Gastroesophageal sphincter (tissue), 4 donors: Measurements from ENCODE around the gene TMEM114. TPM values are rescaled to one million over a fixed set of nuclear protein-coding genes. Genes with fewer than 3 reads are reported as not detected.

Source experiments
- ATAC-seq: fragments of 150-250 bp; one replicate; pipeline ENCODE4 v1.9.1; 2016; ENCODE audit warnings: mild to moderate bottlenecking, moderate library complexity
- H3K27ac ChIP-seq, 4 donors: fragments of 200-600 bp; sonication (generic) in 3 of 4; 1 replicate in 3 of 4; 2 replicates in 1 of 4; pipeline ENCODE4 v1.5.1; 2016 to 2019
- H3K27me3 ChIP-seq: fragments of 200-600 bp; sonication (generic); one replicate; pipeline ENCODE4 v1.5.1; 2019
- H3K36me3 ChIP-seq, 2 donors: fragments of 200-600 bp; sonication (generic); one replicate each; pipeline ENCODE4 v1.5.1; 2019; ENCODE audit warnings: control low read depth in 1 of 2
- H3K4me1 ChIP-seq, 3 donors: fragments of 200-600 bp; sonication (generic); 1 replicate in 2 of 3; 2 replicates in 1 of 3; pipeline ENCODE4 v1.5.1; 2016 to 2019; ENCODE audit warnings: control low read depth in 2 of 3
- H3K4me3 ChIP-seq, 2 donors: fragments of 200-600 bp; sonication (generic); one replicate each; pipeline ENCODE4 v1.5.1; 2019; ENCODE audit warnings: mild to moderate bottlenecking in 1 of 2, moderate library complexity in 1 of 2
- H3K9me3 ChIP-seq, 3 donors: fragments of 200-600 bp; sonication (generic); one replicate each; pipeline ENCODE4 v1.5.1; 2017 to 2019; ENCODE audit warnings: control low read depth in 2 of 3
- CTCF ChIP-seq, 4 experiments: fragments of 200-600 bp in 2 of 4; fragments of 450-650 bp in 2 of 4; sonication (generic) in 1 of 4; IDR thresholded peaks; one replicate each; pipeline ENCODE4 v1.5.1; 2017 to 2019; ENCODE audit warnings: antibody characterized with exemption in 4 of 4, mild to moderate bottlenecking in 2 of 4, moderate library complexity in 2 of 4
- EP300 ChIP-seq: sonication (generic); formaldehyde crosslinking; IDR thresholded peaks from one replicate; pipeline ENCODE4 v1.6.1; 2017; ENCODE audit warnings: antibody characterized with exemption, mild to moderate bottlenecking
- POLR2A ChIP-seq, 2 donors: fragments of 450-650 bp; IDR thresholded peaks; one replicate each; pipeline ENCODE4 v1.6.1; 2017; ENCODE audit warnings: antibody characterized with exemption in 2 of 2, mild to moderate bottlenecking in 2 of 2, moderate library complexity in 1 of 2
- POLR2AphosphoS5 ChIP-seq: sonication (generic); formaldehyde crosslinking; IDR thresholded peaks from one replicate; pipeline ENCODE4 v1.6.1; 2017; ENCODE audit warnings: antibody characterized with exemption
- WGBS, 2 donors: methylation state at CpG; one replicate each; pipeline ENCODE4 v1.1.5; 2018; ENCODE audit warnings: low coverage in 1 of 2; 5-methylcytosine and 5-hydroxymethylcytosine counted together
- total RNA-seq, 4 donors: library from RNA; depleted of rRNA; stranded (reverse); fragments of >200 nt; gene quantifications; one replicate each; pipeline ENCODE4 v1.1.0, GENCODE V29; 2016

TMEM114 gene
- total RNA-seq, 4 donors from 2014 or later, result not detected

DNA sequence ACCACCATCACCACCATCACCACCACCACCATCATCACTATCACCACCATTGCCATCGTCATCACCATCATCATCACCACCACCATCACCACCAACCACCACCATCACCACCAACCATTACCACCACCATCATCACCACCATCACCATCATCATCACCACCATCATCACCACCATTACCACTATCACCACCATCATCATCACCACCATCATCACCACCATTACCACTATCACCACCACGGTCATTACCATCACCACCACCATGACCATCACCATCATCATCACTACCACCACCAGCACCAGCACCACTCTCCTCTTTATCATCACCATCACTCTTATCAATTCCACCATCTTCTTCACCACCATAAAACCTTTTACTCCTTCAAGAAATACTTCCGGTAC lies 1.1 kb upstream of the TMEM114 start:
- H3K4me1 ChIP-seq, result peaks cover 0 to 20% (median 7%) of the 10 kb centered on the region in 3 donors
- peaks cover 0 to 7% (median 0%) of the 10 kb centered on the region in 3 donors for H3K9me3 ChIP-seq
- ATAC-seq, result no peak
- no peaks in the 10 kb centered on the region for H3K36me3 ChIP-seq
- no peak overlapping the region for H3K4me3 ChIP-seq
- H3K27me3 ChIP-seq, result peaks cover 79% of the 10 kb centered on the region
- 83 to 100% methylated on average over 3 of the region's 3 CpGs for WGBS, 2 donors
- TF ChIP-seq POLR2A (IDR thresholded peaks at IDR 0.05) (no peak), EP300 (no peak), POLR2AphosphoS5 (no peak), CTCF (IDR thresholded peaks at IDR 0.05) (no peak)
- no peak overlapping the region for H3K27ac ChIP-seq

DNA sequence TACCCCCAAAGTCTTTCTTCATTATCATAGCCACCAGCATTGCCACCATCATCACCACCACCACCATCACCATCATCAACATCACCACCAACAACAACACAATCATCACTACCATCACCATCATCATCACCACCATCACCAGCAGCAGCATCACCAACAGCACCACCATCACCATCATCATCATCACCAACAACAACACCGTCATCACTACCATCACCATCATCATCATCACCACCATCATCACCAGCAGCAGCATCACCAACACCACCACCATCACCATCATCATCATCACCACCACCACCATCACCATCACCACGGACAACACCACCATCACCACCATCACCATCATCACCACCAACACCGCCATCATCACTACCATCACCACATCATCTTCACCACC lies 500 bp upstream of the TMEM114 start:
- Histone ChIP-seq H3K27me3 (peaks cover 79% of the 10 kb centered on the region), H3K9me3 (peaks cover 0 to under 1% (median 0%) of the 10 kb centered on the region in 3 donors), H3K36me3 (no peaks in the 10 kb centered on the region), H3K27ac (no peak overlapping the region), H3K4me1 (peaks cover 0 to 20% (median 7%) of the 10 kb centered on the region in 3 donors), H3K4me3 (no peak overlapping the region)
- no peak for ATAC-seq
- WGBS, 2 donors, result 92 to 100% methylated on average over 3 of the region's 3 CpGs
- no peak for TF ChIP-seq EP300
- TF ChIP-seq POLR2AphosphoS5, result no peak
- no peak for TF ChIP-seq CTCF (IDR thresholded peaks at IDR 0.05)
- no peak for TF ChIP-seq POLR2A (IDR thresholded peaks at IDR 0.05)

GRCh38 chr16:8589057-8589899 lies 1.0 kb downstream of the TMEM114 start:
- WGBS, 2 donors, result 5% methylated on average over 4 of the region's 64 CpGs; no CpG with 5 or more reads in 1 of the 2 donors
- Histone ChIP-seq H3K9me3 (no peaks in the 10 kb centered on the region), H3K27ac (no peak overlapping the region), H3K4me1 (peaks cover 0 to 20% (median 7%) of the 10 kb centered on the region in 3 donors), H3K27me3 (peaks cover 82% of the 10 kb centered on the region), H3K4me3 (peak overlapping the region in 1 of 2 donors; percentile 16), H3K36me3 (no peaks in the 10 kb centered on the region)
- no peak for ATAC-seq
- no peak for TF ChIP-seq CTCF (IDR thresholded peaks at IDR 0.05)
- no peak for TF ChIP-seq POLR2A (IDR thresholded peaks at IDR 0.05)
- no peak for TF ChIP-seq EP300
- no peak for TF ChIP-seq POLR2AphosphoS5

DNA sequence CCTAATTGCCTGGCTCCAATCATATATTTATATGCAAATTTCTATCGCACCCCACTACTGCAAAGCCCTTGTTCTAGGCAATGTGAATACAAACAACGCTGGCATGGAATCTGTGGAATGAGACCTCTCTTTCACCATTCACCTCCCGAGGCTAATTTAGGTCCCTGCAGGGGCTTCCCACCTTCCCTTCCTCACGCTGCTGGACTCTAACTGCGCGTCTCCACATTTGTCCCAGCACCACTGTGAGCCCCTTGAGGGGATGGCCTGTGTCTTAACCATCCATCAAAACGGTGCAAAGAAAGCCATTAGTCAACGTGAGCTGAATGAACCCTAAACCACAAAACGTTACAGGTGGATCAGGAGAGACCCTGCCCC lies 1.6 kb downstream of the TMEM114 start:
- H3K4me3 ChIP-seq, result no peak overlapping the region
- no peaks in the 10 kb centered on the region for H3K9me3 ChIP-seq
- H3K4me1 ChIP-seq, result peaks cover 0 to 20% (median 7%) of the 10 kb centered on the region in 3 donors
- no peaks in the 10 kb centered on the region for H3K36me3 ChIP-seq
- H3K27me3 ChIP-seq, result peaks cover 81% of the 10 kb centered on the region
- no peak overlapping the region for H3K27ac ChIP-seq
- no peak for ATAC-seq
- TF ChIP-seq EP300 (no peak), CTCF (IDR thresholded peaks at IDR 0.05) (no peak), POLR2AphosphoS5 (no peak), POLR2A (IDR thresholded peaks at IDR 0.05) (no peak)
- 0% methylated on average over 2 to 4 of the region's 9 CpGs for WGBS, 2 donors

GRCh38 chr16:8587065-8587464 lies 3.2 kb downstream of the TMEM114 start:
- H3K27me3 ChIP-seq, result peaks cover 73% of the 10 kb centered on the region
- no peaks in the 10 kb centered on the region for H3K9me3 ChIP-seq
- H3K27ac ChIP-seq, result no peak overlapping the region
- H3K4me1 ChIP-seq, result peaks cover 0 to 20% (median 7%) of the 10 kb centered on the region in 3 donors
- H3K36me3 ChIP-seq, result no peaks in the 10 kb centered on the region
- TF ChIP-seq POLR2A (IDR thresholded peaks at IDR 0.05) (no peak), POLR2AphosphoS5 (no peak), EP300 (no peak), CTCF (IDR thresholded peaks at IDR 0.05) (no peak)
- no peak for ATAC-seq
- H3K4me3 ChIP-seq, result no peak overlapping the region
